ENCODE data around the gene CYGB.

The CYGB gene

GRCh38 chr17:76492989-76493501 lies 44.5 kb downstream of the CYGB start:
- Histone ChIP-seq H4K20me1 (ENCODE audit: insufficient read depth, low read length) (peaks cover 5% of the 10 kb centered on the region; the same call in 1 of the 2 replicates), H3K79me2 (ENCODE audit: insufficient read depth, low read length) (no peaks in the 10 kb centered on the region), H3K27ac (ENCODE audit: low read length) (no peak overlapping the region), H3K4me2 (ENCODE audit: insufficient read depth, low read length) (no peak overlapping the region), H3K9me3 (ENCODE audit: insufficient read depth, low read length, severe bottlenecking) (no peaks in the 10 kb centered on the region), H3K4me1 (ENCODE audit: insufficient read depth, low read length) (peaks cover 5% of the 10 kb centered on the region), H3K36me3 (ENCODE audit: insufficient read depth, low read length) (no peaks in the 10 kb centered on the region), H3K9ac (ENCODE audit: low read depth, low read length) (no peak overlapping the region), H3K4me3 (ENCODE audit: low read depth in 1 of 2, low read length in 2 of 2) (no peak overlapping the region), H3K27me3 (ENCODE audit: insufficient read depth, low read length, poor library complexity) (peaks cover 4% of the 10 kb centered on the region), H2AFZ (ENCODE audit: low read depth, low read length) (no peak overlapping the region)
- ATAC-seq (ENCODE audit: insufficient read depth, low read depth) (peak; percentile 74), DNase-seq (peak; percentile 44)
- no peak for TF ChIP-seq CTCF (IDR thresholded peaks at IDR 0.05; ENCODE audit: borderline replicate concordance, extremely low read depth, low read length, poor library complexity, severe bottlenecking)
- no peak for TF ChIP-seq EZH2 (IDR thresholded peaks at IDR 0.05; ENCODE audit: borderline replicate concordance, low read depth, low read length, severe bottlenecking)

DNA sequence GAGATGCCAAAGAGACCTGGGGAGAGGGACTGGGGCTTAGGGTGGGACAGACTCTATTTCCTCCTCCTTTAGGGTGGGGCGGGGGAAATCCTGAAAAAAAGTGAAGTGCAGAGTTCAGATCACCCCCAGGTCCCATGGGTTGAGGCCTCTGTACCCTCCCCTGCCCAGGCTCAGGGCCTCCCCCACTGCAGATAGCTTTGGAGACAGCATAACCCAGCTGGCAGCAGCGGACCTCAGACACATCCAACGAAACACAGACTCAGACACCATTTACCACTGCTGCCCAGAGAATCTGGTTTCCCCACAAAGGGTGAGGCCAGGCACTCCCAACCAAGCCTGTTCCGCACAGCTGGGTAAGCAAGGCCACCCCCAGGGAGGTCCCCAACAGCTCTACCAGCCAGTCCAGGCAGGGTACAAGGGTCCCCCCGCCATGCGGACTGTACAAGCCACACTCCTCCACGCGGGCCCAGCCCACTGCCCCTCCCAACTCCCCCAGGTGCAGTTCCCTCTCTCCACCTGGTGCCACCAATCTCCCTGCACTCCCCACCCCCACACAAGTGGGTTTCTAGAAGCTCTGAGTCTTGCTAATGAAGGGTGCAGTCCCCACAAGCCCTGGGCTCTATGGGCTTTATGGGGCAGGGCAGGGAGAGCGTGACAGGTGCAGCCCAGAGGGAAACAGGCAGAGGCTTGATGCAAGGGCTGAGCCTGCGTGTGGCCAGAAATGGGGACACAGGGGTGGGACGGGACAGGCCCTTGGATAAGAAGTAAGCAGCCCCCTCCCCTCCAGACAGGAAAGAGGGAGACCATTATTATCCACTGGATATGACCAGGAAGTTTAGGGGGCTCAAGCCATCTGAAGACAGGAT lies 45.2 kb downstream of the CYGB start:
- H3K4me2 ChIP-seq (ENCODE audit: insufficient read depth, low read length), result no peak overlapping the region

GRCh38 chr17:76491271-76492122 lies 46.0 kb downstream of the CYGB start:
- Histone ChIP-seq H3K79me2 (ENCODE audit: insufficient read depth, low read length) (no peaks in the 10 kb centered on the region), H3K4me3 (ENCODE audit: low read depth in 1 of 2, low read length in 2 of 2) (no peak overlapping the region), H3K4me1 (ENCODE audit: insufficient read depth, low read length) (peaks cover 5% of the 10 kb centered on the region), H3K9me3 (ENCODE audit: insufficient read depth, low read length, severe bottlenecking) (no peaks in the 10 kb centered on the region), H2AFZ (ENCODE audit: low read depth, low read length) (no peak overlapping the region), H3K27me3 (ENCODE audit: insufficient read depth, low read length, poor library complexity) (peaks cover 4% of the 10 kb centered on the region), H3K4me2 (ENCODE audit: insufficient read depth, low read length) (no peak overlapping the region), H3K27ac (ENCODE audit: low read length) (no peak overlapping the region), H3K36me3 (ENCODE audit: insufficient read depth, low read length) (no peaks in the 10 kb centered on the region), H3K9ac (ENCODE audit: low read depth, low read length) (no peak overlapping the region), H4K20me1 (ENCODE audit: insufficient read depth, low read length) (no peaks in the 10 kb centered on the region)
- DNase-seq (no peak), ATAC-seq (ENCODE audit: insufficient read depth, low read depth) (no peak)
- TF ChIP-seq EZH2 (IDR thresholded peaks at IDR 0.05; ENCODE audit: borderline replicate concordance, low read depth, low read length, severe bottlenecking) (no peak), CTCF (IDR thresholded peaks at IDR 0.05; ENCODE audit: borderline replicate concordance, extremely low read depth, low read length, poor library complexity, severe bottlenecking) (no peak)

More for the DNA sequence above, 45.2 kb downstream of the CYGB start:
- H3K9me3 ChIP-seq (ENCODE audit: insufficient read depth, low read length, severe bottlenecking), result no peaks in the 10 kb centered on the region
- H3K27ac ChIP-seq (ENCODE audit: low read length), result no peak overlapping the region
- H3K36me3 ChIP-seq (ENCODE audit: insufficient read depth, low read length), result no peaks in the 10 kb centered on the region
- H3K4me3 ChIP-seq (ENCODE audit: low read depth in 1 of 2, low read length in 2 of 2), result no peak overlapping the region
- H3K27me3 ChIP-seq (ENCODE audit: insufficient read depth, low read length, poor library complexity), result peaks cover 4% of the 10 kb centered on the region
- no peak overlapping the region for H2AFZ ChIP-seq (ENCODE audit: low read depth, low read length)
- peak; percentile 30 for DNase-seq
- no peak overlapping the region for H3K9ac ChIP-seq (ENCODE audit: low read depth, low read length)
- H3K79me2 ChIP-seq (ENCODE audit: insufficient read depth, low read length), result no peaks in the 10 kb centered on the region
- peaks cover 5% of the 10 kb centered on the region for H3K4me1 ChIP-seq (ENCODE audit: insufficient read depth, low read length)
- TF ChIP-seq EZH2 (IDR thresholded peaks at IDR 0.05; ENCODE audit: borderline replicate concordance, low read depth, low read length, severe bottlenecking) (no peak), CTCF (IDR thresholded peaks at IDR 0.05; ENCODE audit: borderline replicate concordance, extremely low read depth, low read length, poor library complexity, severe bottlenecking) (no peak)
- peaks cover 5% of the 10 kb centered on the region; the same call in 1 of the 2 replicates for H4K20me1 ChIP-seq (ENCODE audit: insufficient read depth, low read length)
- ATAC-seq (ENCODE audit: insufficient read depth, low read depth), result peak; percentile 47

Data from DND-41 (cell line).